Common myeloid progenitor, CD34-positive (primary cell): ENCODE results near the gene NFE2.

Experiments
- CTCF ChIA-PET: fragments of 350-600 bp; sonication (Branson Sonifier 250); formaldehyde crosslinking; loops from one replicate; lab custom pipeline; 2021; ENCODE audit warnings: antibody characterized with exemption; lab: Charles Lee
- POLR2A ChIA-PET: fragments of 350-600 bp; sonication (Branson Sonifier 250); formaldehyde crosslinking; loops from one replicate; lab custom pipeline; 2021; ENCODE audit warnings: antibody characterized with exemption; lab: Charles Lee
- DNase-seq, 3 donors: peaks; one replicate each; pipeline versions ENCODE4 v3.0.0 to v3.0.0-alpha.2; 2013
- H3K27ac ChIP-seq, 2 experiments: 1 replicate in 1 of 2; 2 replicates in 1 of 2; pipeline ENCODE4 v1.7.0; 2013; ENCODE audit warnings: inconsistent platforms in 2 of 2, low read length in 2 of 2, mild to moderate bottlenecking in 2 of 2, low read depth in 1 of 2, moderate library complexity in 1 of 2; ENCODE audit not compliant: severe bottlenecking in 2 of 2, insufficient read depth in 1 of 2, poor library complexity in 1 of 2
- H3K27me3 ChIP-seq, 5 experiments: replicated peaks in 2 of 5; 1 replicate in 3 of 5; 2 replicates in 2 of 5; pipeline versions ENCODE4 v1.6.1 to v1.7.0; 2013; ENCODE audit warnings: low read length in 4 of 5, mild to moderate bottlenecking in 2 of 5, moderate library complexity in 2 of 5, inconsistent platforms in 1 of 5; ENCODE audit not compliant: insufficient read depth in 5 of 5, control insufficient read depth in 4 of 5
- H3K36me3 ChIP-seq, 4 experiments: 1 replicate in 2 of 4; 2 replicates in 2 of 4; pipeline versions ENCODE4 v1.6.1 to v1.7.0; 2013; ENCODE audit warnings: low read length in 3 of 4, control low read depth in 1 of 4, mild to moderate bottlenecking in 1 of 4; ENCODE audit not compliant: control insufficient read depth in 4 of 4, insufficient read depth in 4 of 4
- H3K4me1 ChIP-seq, 4 experiments: 1 replicate in 3 of 4; 2 replicates in 1 of 4; pipeline versions ENCODE4 v1.6.1 to v1.7.1; 2013; ENCODE audit warnings: low read length in 3 of 4, mild to moderate bottlenecking in 3 of 4, control low read depth in 1 of 4, inconsistent platforms in 1 of 4, moderate library complexity in 1 of 4; ENCODE audit not compliant: control insufficient read depth in 4 of 4, insufficient read depth in 4 of 4; ENCODE audit errors: control extremely low read depth in 1 of 4
- H3K4me3 ChIP-seq, 7 experiments: 1 replicate in 4 of 7; 2 replicates in 3 of 7; pipeline versions ENCODE4 v1.5.1 to v1.7.0; 2013; ENCODE audit warnings: mild to moderate bottlenecking in 7 of 7, low read length in 6 of 7, moderate library complexity in 6 of 7, inconsistent platforms in 2 of 7, low read depth in 2 of 7, control low read depth in 1 of 7; ENCODE audit not compliant: insufficient read depth in 4 of 7, control insufficient read depth in 1 of 7; ENCODE audit errors: extremely low read depth in 1 of 7
- H3K9me3 ChIP-seq, 5 experiments: 1 replicate in 4 of 5; 2 replicates in 1 of 5; pipeline versions ENCODE4 v1.6.1 to v1.7.1; 2013; ENCODE audit warnings: low read length in 4 of 5, mild to moderate bottlenecking in 2 of 5, inconsistent platforms in 1 of 5, low read depth in 1 of 5, moderate library complexity in 1 of 5; ENCODE audit not compliant: control insufficient read depth in 4 of 5, insufficient read depth in 2 of 5; ENCODE audit errors: control extremely low read depth in 1 of 5
- WGBS: methylation state at CpG from one replicate; pipeline ENCODE4 v1.1.5; 2013; ENCODE audit not compliant: insufficient coverage; 5-methylcytosine and 5-hydroxymethylcytosine counted together

Gene NFE2

GRCh38 chr12:54299515-54300224 lies 1.1 kb downstream of the NFE2 start:
- Histone ChIP-seq H3K4me3 (peak overlapping the region; percentile 67 to 100 (median 96)), H3K27ac (peak overlapping the region; percentile 91 to 95), H3K27me3 (no peaks in the 10 kb centered on the region), H3K36me3 (peaks cover 0 to 37% (median 29%) of the 10 kb centered on the region in 4 experiments), H3K4me1 (peaks cover 46 to 84% (median 74%) of the 10 kb centered on the region in 4 experiments), H3K9me3 (no peaks in the 10 kb centered on the region)
- POLR2A ChIA-PET = interaction anchor here (0.8 to 2.7 kb wide), 8 partner anchors 11 to 59 kb away, joined by 3 to 15 read pairs (median 4); partner anchors contain the start of genes CBX5, COPZ1 and HNRNPA1
- no peak for DNase-seq
- 0% methylated on average over 4 of the region's 8 CpGs for WGBS
- CTCF ChIA-PET = interaction anchor here (1.0 to 15.8 kb wide), 17 partner anchors 8 to 80 kb away, joined by 3 to 890 read pairs (median 5); partner anchors contain the start of gene COPZ1

DNA sequence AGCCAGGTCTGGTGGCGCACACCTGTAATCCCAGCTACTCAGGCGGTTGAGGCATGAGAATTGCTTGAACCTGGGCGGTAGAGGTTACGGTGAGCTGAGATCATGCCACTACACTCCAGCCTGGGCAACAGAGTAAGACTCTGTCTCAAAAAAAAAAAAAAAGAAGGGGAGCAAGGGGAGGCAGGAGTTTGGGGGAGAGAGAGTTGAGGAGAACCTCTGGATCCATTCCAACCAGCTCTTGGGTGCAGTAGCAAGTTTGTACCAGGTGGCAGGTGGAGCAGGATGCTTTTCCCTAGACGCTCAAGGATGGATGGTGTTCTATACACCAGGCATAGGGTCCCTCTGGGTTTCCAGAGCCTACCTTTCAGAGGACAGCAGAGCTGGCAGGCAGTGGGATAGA lies 1.9 kb downstream of the NFE2 start:
- CTCF ChIA-PET = interaction anchor here (0.8 to 15.8 kb wide), 14 partner anchors 9 to 81 kb away, joined by 3 to 890 read pairs (median 5); partner anchors contain the start of gene COPZ1
- H3K4me1 ChIP-seq = peaks cover 43 to 85% (median 75%) of the 10 kb centered on the region in 4 experiments
- no peaks in the 10 kb centered on the region for H3K27me3 ChIP-seq
- H3K27ac ChIP-seq = peak overlapping the region; percentile 91 to 95
- DNase-seq = peak in 1 of 3 donors; percentile 52
- 0% methylated on average over 1 of the region's 5 CpGs for WGBS
- H3K36me3 ChIP-seq = peaks cover 0 to 44% (median 34%) of the 10 kb centered on the region in 4 experiments
- peak overlapping the region; percentile 46 to 100 (median 96) for H3K4me3 ChIP-seq
- H3K9me3 ChIP-seq = no peaks in the 10 kb centered on the region
- POLR2A ChIA-PET = interaction anchor here (0.6 to 2.7 kb wide), 9 partner anchors 10 to 1425 kb away, joined by 3 to 15 read pairs (median 4); partner anchors contain the start of genes CBX5, COPZ1 and HNRNPA1

DNA sequence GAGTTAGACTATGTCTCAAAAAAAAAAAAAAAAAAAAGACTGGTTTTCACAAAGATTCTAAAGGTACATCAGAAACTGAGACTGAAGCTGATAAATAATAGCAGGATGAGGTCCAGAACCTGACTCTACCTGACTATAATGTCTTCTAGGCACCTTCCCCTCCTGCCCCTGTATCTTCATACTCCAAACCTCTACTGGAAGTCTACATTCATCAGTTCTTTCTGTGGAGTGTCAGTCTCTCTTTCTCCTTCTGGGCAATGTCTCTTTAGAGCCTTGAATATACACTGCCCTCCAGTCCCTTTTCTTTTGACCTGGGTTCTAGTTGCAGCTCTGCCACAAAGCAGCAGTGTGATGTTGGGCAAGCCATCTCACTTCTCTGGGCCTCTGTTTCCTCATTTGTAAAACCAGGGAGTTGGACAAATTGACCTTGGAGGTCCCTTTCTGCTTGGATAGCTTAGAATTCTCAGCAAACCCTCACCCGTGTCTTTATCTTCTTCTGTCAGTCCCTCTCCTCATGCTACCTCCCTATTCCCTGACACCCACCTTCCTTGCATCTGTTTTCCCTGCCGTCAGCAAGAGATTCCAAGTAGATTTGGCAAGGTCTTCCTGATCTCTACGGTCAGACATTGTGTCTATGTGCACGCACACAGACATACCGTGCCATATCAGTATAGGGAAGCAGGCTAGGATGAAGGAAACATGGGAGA lies 4.3 kb downstream of the NFE2 start:
- no peak for DNase-seq
- H3K36me3 ChIP-seq = peaks cover 2 to 66% (median 52%) of the 10 kb centered on the region in 4 experiments
- CTCF ChIA-PET = interaction anchor here (0.7 to 15.8 kb wide), 10 partner anchors 10 to 125 kb away, joined by 3 to 890 read pairs (median 10); partner anchors contain the start of gene COPZ1
- peaks cover 24 to 86% (median 73%) of the 10 kb centered on the region in 4 experiments for H3K4me1 ChIP-seq
- H3K4me3 ChIP-seq = peak overlapping the region; percentile 6 to 86 (median 59)
- WGBS = 13% methylated on average over 4 of the region's 5 CpGs
- H3K27ac ChIP-seq = peak overlapping the region; percentile 43 to 95
- no peaks in the 10 kb centered on the region for H3K9me3 ChIP-seq
- no peaks in the 10 kb centered on the region for H3K27me3 ChIP-seq
- POLR2A ChIA-PET = interaction anchor here (0.9 to 2.4 kb wide), 3 partner anchors 24 to 39 kb away, joined by 3 to 17 read pairs (median 5); partner anchors contain the start of gene COPZ1

DNA sequence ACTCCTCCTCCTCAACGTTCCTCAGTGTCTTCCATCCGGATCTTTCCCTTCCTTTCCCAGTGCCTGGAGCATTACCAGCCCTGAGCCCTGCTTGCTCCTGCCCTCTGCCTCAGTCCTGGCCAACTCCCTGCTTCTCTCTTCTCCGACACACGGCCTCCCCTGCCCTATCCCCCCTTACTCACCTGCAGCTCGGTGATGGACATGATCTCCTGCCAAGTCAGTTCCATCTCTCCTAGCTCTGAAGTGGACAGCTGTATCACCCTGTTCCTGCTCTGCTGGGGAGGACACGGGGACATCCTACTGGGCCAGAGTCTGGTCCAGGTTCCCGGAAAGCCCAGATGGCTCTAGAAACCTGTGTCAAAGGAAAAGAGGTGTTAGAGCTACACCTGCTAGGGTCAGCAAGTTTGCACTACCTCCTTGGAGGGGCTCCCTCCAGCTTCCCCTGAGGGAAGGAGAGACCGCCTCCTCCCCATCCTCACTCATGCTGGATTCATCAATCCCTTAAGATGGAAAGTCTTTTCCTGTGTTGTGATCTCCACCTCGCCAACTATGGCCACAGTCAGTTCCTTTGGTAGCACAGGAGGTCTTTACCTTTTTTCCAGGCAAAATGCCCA lies 5.8 kb downstream of the NFE2 start:
- no peaks in the 10 kb centered on the region for H3K27me3 ChIP-seq
- POLR2A ChIA-PET = interaction anchor here (0.9 to 2.4 kb wide), 3 partner anchors 12 to 42 kb away, joined by 3 to 17 read pairs (median 5); partner anchors contain the start of gene COPZ1
- CTCF ChIA-PET = interaction anchor here (0.6 to 15.8 kb wide), 16 partner anchors 8 to 145 kb away, joined by 3 to 890 read pairs (median 10); partner anchors contain the start of genes CBX5, COPZ1 and HNRNPA1

GRCh38 chr12:54294152-54294952 lies 6.5 kb downstream of the NFE2 start:
- CTCF ChIA-PET = interaction anchor here (0.6 to 15.8 kb wide), 21 partner anchors 8 to 145 kb away, joined by 3 to 890 read pairs (median 6); partner anchors contain the start of genes CBX5, COPZ1, HNRNPA1 and ZNF385A
- peak overlapping the region; percentile 22 to 95 for H3K27ac ChIP-seq
- H3K9me3 ChIP-seq = no peaks in the 10 kb centered on the region
- H3K4me3 ChIP-seq = peak overlapping the region in 5 of 7 experiments; percentile 40 to 86 (median 59)
- DNase-seq = peak; percentile 64 to 76 (median 73)
- POLR2A ChIA-PET = interaction anchor here (0.6 to 1.5 kb wide), 5 partner anchors 12 to 60 kb away, joined by 3 to 5 read pairs (median 3); partner anchors contain the start of gene CBX5
- peaks cover 2 to 76% (median 57%) of the 10 kb centered on the region in 4 experiments for H3K36me3 ChIP-seq
- WGBS = 39% methylated on average over 4 of the region's 9 CpGs
- H3K4me1 ChIP-seq = peaks cover 24 to 93% (median 86%) of the 10 kb centered on the region in 4 experiments
- no peaks in the 10 kb centered on the region for H3K27me3 ChIP-seq

More for the DNA sequence above, 5.8 kb downstream of the NFE2 start:
- peaks cover 2 to 75% (median 60%) of the 10 kb centered on the region in 4 experiments for H3K36me3 ChIP-seq
- WGBS = 58% methylated on average over 8 of the region's 9 CpGs
- H3K4me1 ChIP-seq = peaks cover 24 to 91% (median 80%) of the 10 kb centered on the region in 4 experiments
- no peaks in the 10 kb centered on the region for H3K9me3 ChIP-seq
- peak overlapping the region in 6 of 7 experiments; percentile 0 to 86 (median 58) for H3K4me3 ChIP-seq
- peak overlapping the region; percentile 22 to 95 for H3K27ac ChIP-seq
- no peak for DNase-seq
